HFF-Myc (cell line): ENCODE results near the gene CAMK4.

Experiments used
- DNase-seq: peaks from one replicate; pipeline ENCODE4 v3.0.0-alpha.2; 2011; ENCODE audit warnings: low read depth; ENCODE audit errors: extremely low read depth
- H3K4me3 ChIP-seq: replicated peaks from 2 replicates; pipeline ENCODE4 v1.5.1; 2011; ENCODE audit warnings: low read depth, mild to moderate bottlenecking, control low read depth, low read length
- CTCF ChIP-seq: IDR thresholded peaks from 2 replicates; pipeline ENCODE4 v1.5.1; 2012; ENCODE audit warnings: mild to moderate bottlenecking, low read depth, low read length, control low read depth; ENCODE audit errors: missing control alignments

Gene CAMK4

GRCh38 chr5:111223787-111224560, at the start of gene CAMK4:
Gene CAMK4 (plus strand): TSS chr5:111224384. CDS start chr5:111224484, 100 bp downstream.
- peak; percentile 22 for DNase-seq
- peak within 1 kb of the TSS; percentile 58 for H3K4me3 ChIP-seq
- peak; percentile 9 for TF ChIP-seq CTCF

- no peak overlapping the region for H3K4me3 ChIP-seq
- no peak for DNase-seq
- TF ChIP-seq CTCF = no peak
These were observed 41.1 kb upstream of the CAMK4 start for GRCh38 chr5:111183064-111183463.

GRCh38 chr5:111187079-111187478, 37.1 kb upstream of the CAMK4 start:
- DNase-seq = no peak
- no peak for TF ChIP-seq CTCF
- H3K4me3 ChIP-seq = no peak overlapping the region

- no peak for TF ChIP-seq CTCF
- DNase-seq = no peak
- no peak overlapping the region for H3K4me3 ChIP-seq
These were observed 30.1 kb upstream of the CAMK4 start for GRCh38 chr5:111194053-111194452.

- DNase-seq = no peak
- no peak for TF ChIP-seq CTCF
- no peak overlapping the region for H3K4me3 ChIP-seq
These were observed 29.3 kb upstream of the CAMK4 start for GRCh38 chr5:111194925-111195324.

- DNase-seq = no peak
- no peak for TF ChIP-seq CTCF
- no peak overlapping the region for H3K4me3 ChIP-seq
These were observed 26.7 kb upstream of the CAMK4 start for GRCh38 chr5:111197523-111197922.
